ENCODE data around the gene ENOX1.

The ENOX1 gene

GRCh38 chr13:43528992-43529391, 257.8 kb downstream of the ENOX1 start:
- DNase-seq = no peak

GRCh38 chr13:43522788-43523187, 264.0 kb downstream of the ENOX1 start:
- no peak for DNase-seq

GRCh38 chr13:43520351-43520750, 266.4 kb downstream of the ENOX1 start:
- no peak for DNase-seq

DNA sequence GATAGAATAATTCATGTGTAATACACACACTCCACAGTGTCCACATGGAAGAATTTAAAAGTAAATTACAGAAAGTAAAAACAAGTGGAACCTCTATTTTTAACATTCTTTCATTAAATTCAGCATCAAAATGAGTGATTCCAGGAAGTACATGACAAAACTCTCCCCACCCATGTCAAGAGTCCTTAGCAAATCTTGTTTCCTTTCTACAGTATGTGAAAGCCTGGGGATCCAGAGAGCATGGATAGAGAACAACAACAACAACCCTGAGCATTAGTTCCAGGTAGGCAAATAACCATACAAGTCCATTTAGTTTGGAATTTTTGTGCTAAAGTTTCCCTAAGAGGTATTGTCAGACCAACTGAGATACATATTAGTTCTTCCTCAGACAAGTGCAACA, 267.9 kb downstream of the ENOX1 start:
- no peak for DNase-seq

DNA sequence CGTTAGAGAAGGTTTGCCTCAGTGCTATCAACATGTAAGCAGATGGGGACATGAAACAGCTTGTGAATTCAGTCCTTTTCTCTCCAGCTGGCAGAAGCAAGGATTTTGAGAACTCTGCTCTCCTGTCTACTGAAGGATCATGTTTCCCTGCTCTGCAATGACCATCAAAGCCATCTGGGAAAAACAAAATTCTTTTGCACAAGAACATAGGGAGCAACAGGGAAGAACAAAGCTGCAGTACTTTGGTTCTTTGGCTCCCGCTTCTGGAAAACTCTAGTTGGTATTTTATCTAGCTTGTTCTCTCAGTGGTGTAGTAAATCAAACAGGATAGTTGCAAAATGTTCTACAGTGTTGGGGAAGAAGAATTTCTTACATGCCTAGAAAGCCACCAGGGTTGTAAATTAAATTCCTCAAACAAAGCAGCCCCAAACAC, 270.4 kb downstream of the ENOX1 start:
- no peak for DNase-seq

DNA sequence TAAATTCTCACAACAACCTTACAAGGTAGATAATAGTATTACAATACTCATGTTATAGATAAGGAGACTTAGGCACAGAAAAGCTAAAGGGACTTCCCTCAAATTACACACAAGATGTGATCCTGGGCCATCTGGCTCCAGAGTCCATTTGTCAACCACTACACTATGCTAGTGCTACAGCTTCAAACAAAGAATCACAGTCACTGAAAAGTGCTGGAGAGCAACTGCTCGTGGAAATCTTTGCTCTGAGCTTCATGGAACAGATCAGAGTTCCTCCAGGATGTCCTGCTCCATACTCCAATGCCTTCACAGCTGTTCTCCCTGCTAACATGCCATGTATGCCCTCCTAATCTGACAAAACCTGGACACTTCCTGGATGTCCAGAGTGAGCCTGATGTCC, 271.2 kb downstream of the ENOX1 start:
- DNase-seq = no peak

DNA sequence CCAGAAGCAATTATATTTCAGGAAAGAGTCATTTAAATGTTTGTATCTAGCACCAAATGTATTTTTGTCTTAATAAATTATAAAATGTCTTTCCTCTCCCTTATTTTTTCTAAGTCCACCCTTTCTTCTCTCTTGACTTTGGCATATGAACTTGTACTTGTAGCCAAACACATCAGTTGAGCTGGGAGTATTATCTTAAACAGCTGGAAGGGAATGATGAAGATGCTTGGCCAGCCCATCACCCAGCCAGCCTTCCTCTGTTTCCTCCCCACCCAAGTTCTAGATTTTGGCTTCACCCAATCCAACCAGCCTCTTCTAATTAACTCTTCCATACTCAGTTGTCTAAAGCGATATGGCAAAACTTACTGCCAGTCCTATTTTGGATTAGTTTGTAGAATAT, 272.5 kb downstream of the ENOX1 start:
- no peak for DNase-seq

DNA sequence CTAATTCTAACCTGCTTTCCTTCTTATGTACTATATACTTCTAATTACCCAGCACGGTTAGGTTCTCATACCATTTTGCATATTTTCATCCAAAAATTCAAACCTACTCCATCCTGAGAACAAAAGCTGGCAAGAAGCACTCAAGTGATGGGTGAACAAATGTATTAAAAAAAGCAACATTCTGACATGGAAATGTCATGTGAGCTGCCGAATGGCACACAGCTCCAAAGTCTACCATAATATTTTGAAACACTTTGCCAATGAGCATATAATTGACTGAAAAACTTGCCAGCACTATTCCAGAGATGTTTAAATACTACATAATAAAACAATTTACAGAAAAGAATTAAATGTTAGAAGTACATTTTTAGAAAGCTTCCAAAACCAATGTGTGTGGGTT, 274.6 kb downstream of the ENOX1 start:
- no peak for DNase-seq

- no peak for DNase-seq
Observed at GRCh38 chr13:43510956-43511901, 275.5 kb downstream of the ENOX1 start.

DNA sequence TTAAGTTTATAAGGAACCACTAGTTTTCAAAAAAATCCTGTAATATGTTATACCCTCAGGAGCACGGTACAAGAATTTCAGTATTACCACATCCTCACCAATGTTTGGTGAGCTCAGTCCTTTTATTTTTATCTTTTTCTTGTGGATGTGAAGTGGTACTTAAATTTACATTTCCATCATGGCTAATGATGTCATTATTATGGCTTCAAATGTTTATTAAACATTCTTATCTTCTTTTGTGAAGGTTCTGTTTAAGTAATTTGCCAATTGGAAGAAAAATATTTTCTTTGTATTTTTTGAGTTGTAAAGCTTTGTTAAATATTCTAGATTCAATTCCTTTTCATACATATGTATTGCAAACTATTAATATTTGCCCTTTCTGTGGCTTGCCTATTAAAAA, 291.0 kb downstream of the ENOX1 start:
- no peak for DNase-seq

DNA sequence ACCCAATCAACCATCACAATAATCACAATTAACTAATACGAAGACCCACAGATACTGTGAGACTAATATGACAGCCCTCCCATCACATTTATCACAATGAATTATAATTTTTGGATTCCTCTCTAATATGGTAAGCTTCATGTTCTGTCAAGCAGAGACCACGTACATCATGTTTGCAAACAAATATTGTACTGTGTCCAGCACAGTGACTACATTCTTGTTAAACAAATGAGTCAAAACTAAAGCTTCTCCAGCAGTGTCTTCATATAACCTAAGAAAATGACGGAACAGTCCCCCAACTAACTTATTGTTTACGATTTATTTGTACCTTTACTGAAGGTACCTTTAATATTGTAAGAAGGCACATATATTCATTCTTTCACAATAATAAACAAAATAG, 292.6 kb downstream of the ENOX1 start:
- DNase-seq = no peak

- DNase-seq = no peak
Observed at GRCh38 chr13:43493496-43494000, 293.2 kb downstream of the ENOX1 start.

DNA sequence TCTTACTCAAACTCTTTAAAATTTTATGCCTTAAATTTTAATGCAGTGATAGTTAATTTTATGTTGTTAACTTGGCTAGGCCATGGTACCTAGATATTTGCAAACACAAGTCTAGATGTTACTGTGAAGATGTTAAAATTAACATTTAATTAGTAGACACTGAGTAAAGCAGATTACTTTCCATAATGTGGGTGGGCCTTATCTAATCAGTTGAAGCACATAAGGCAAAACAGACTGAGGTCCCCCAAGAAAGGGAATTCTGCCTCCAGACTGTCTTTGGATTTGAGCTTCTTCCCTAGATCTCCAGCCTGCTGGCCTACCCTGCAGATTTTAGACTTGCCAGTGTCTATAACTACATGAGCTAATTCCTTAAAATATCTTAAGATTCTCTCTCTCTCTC, 294.0 kb downstream of the ENOX1 start:
- DNase-seq = no peak

DNA sequence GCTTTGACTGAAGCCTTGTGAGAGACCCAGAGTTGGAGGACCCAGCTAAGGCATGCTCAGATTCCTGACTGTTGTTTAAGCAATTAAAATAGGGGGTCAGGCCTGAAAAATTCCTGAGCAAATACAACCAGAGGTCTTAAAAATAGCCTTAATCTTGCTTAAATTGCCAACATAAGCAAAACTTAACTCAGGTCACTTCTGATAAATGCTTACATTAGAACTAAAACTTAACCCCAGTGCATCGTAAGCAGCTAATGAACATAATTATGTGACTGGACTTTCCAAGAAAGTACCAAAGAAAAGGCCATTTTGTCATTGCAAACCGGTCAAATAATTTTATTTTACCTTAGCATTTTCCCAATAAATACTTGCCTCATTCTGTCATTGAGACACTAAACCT, 294.5 kb downstream of the ENOX1 start:
- no peak for DNase-seq

DNA sequence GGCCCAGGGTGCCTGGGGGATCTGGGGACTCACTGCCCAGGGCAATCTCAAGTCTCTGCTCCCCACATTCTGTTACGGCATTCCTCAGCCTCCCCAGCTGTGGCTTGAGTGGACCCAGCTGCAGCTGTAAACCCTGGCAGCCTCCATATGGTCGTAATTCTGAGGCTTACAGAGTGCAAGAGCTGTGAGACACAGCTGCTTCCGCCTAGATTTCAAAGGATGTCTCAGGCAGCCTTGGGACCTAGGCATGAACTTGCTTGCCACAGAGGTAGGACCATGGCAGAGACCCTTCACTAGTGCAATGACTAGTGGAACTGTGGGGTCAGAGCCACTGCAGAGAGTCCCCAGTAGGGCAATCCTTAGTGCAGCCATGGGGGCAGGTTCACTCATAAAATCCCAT, 297.5 kb downstream of the ENOX1 start:
- DNase-seq = no peak

DNA sequence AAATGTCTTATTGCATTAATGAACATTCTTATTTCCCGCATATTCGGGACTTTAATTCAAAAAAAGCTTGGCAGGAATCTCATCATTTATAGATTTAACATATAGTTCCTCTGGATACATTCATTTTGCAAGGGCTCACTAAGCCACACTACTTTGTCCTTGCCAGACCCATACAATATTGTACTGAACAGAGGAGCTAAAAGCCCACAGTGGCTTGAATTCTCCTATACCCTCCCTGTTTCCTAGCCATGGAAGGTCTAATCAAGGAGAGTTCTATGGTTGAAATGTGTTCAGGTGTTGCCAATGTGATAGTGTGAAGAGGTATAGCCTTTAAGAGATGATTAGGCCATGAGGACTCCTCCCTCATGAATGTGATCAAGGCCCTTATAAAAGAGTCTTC, 298.9 kb downstream of the ENOX1 start:
- DNase-seq = no peak

GRCh38 chr13:43487461-43487860, 299.3 kb downstream of the ENOX1 start:
- no peak for DNase-seq

GRCh38 chr13:43484432-43485225, 302.1 kb downstream of the ENOX1 start:
- DNase-seq = no peak

DNA sequence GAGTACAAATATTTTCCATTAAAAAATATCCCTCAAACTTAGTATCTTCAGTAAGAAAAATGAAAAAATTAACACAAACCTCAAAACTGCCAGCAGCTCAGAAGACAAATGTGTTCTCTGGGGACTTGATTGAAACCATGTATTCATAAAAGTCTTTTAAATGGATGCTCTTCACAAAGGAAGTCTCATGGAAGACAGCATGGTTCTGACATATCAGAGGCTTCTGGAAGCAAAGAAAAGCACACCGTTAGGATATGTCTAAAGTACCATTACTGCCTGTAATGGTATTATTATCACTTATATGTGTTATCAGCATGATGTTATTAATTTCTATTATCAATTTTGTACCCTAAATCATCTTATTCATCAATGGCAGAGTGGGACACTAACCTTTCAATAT, 302.8 kb downstream of the ENOX1 start:
- no peak for DNase-seq

- no peak for DNase-seq
Observed at GRCh38 chr13:43482641-43483040, 304.1 kb downstream of the ENOX1 start.

- DNase-seq = no peak
Observed at GRCh38 chr13:43482026-43482425, 304.7 kb downstream of the ENOX1 start.

DNA sequence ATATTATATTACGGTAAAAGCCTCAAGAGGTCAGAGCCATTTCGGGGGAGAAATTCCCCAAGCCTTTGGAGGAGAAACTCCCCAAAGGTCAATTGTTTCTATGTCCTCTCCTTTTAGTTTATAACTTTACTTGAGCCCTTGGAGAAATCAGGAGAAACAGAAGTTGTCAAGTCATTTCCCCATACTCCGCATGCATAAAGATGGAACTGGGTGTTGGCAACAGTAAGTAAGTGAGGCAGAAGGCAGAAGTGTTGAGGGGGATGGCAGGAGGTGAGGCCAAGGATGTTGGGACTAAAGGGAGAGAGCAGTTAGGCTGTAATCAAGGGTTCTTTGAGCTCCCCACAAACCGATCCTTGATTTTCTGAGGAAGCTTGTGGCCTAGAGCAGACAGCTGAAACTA, 307.9 kb downstream of the ENOX1 start:
- no peak for DNase-seq

GRCh38 chr13:43478211-43478610, 308.6 kb downstream of the ENOX1 start:
- DNase-seq = no peak

DNA sequence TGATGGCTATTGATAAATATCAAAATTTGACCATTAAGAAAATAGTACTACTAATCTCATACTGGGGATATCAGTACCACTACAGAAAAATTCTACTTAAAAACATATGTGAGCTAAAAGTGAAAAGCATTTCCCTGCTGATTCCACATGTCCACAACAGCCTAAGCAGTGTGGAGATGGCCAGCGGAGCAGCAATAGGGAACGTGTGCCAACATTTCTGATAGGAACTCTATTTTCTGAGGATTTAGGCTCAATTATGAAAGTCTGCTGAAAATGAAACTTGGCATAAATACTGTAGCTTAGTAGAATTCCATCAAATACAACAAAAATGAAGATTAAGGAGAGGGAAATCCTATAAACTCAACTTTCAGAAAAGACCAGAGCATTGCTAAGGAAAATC, 311.6 kb downstream of the ENOX1 start:
- DNase-seq = no peak
